Hepatocyte (in vitro differentiated cells): ENCODE measurements around the gene ENPP1.

Experiments
- EZH2 ChIP-seq: fragments of 200-600 bp; sonication (generic); IDR thresholded peaks from 2 replicates; pipeline ENCODE4 v1.6.1; 2016; ENCODE audit warnings: antibody characterized with exemption, mild to moderate bottlenecking, borderline replicate concordance
- EZH2phosphoT487 ChIP-seq: fragments of 200-600 bp; sonication (generic); IDR thresholded peaks from one replicate; pipeline ENCODE4 v1.6.1; 2018; ENCODE audit warnings: antibody characterized with exemption, mild to moderate bottlenecking, low read depth, moderate library complexity; ENCODE audit not compliant: unreplicated experiment, severe bottlenecking
- TF ChIP-seq, protein P1 (sequence below): fragments of 200-600 bp; sonication (generic); IDR thresholded peaks from 2 replicates; pipeline ENCODE4 v1.5.1; 2016; ENCODE audit warnings: antibody characterized with exemption, mild to moderate bottlenecking; ENCODE audit not compliant: poor library complexity

DNA sequence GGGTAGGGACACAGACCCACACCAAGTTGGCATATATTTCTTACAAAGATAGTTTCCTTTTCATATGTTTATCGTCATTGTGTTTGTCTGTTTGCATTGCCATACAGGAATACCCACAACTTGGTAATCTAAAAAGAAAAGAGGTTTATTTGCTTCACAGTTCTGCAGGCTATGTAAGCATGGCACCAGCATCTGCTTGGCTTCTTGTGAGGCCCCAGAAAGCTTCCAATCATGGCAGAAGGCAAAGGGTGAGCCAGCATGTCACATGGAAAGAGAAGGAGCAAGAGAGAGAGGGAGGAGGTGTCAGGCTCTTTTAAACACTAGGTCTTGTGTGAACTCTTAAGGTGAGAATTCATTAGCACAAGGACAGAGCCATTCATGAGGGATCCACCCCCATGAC is 90.9 kb downstream of the ENPP1 start:
- no peak for TF ChIP-seq EZH2
- TF ChIP-seq, protein P1, sequence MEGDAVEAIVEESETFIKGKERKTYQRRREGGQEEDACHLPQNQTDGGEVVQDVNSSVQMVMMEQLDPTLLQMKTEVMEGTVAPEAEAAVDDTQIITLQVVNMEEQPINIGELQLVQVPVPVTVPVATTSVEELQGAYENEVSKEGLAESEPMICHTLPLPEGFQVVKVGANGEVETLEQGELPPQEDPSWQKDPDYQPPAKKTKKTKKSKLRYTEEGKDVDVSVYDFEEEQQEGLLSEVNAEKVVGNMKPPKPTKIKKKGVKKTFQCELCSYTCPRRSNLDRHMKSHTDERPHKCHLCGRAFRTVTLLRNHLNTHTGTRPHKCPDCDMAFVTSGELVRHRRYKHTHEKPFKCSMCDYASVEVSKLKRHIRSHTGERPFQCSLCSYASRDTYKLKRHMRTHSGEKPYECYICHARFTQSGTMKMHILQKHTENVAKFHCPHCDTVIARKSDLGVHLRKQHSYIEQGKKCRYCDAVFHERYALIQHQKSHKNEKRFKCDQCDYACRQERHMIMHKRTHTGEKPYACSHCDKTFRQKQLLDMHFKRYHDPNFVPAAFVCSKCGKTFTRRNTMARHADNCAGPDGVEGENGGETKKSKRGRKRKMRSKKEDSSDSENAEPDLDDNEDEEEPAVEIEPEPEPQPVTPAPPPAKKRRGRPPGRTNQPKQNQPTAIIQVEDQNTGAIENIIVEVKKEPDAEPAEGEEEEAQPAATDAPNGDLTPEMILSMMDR = no peak
- no peak for TF ChIP-seq EZH2phosphoT487
